GM10266 (cell line): Measurements from ENCODE around the gene MAP4K2.

Experiments
- DNase-seq: peaks from one replicate; pipeline ENCODE4 v3.0.0; 2012; ENCODE audit errors: extremely low spot score
- CTCF ChIP-seq: IDR thresholded peaks from 2 replicates; pipeline ENCODE4 v1.5.1; 2012; ENCODE audit warnings: mild to moderate bottlenecking, low read depth; ENCODE audit not compliant: control insufficient read depth, insufficient read depth; ENCODE audit errors: missing control alignments

The MAP4K2 gene

GRCh38 chr11:64831411-64831891, 28.4 kb upstream of the MAP4K2 start:
- no peak for TF ChIP-seq CTCF
- DNase-seq: no peak

- no peak for DNase-seq
- TF ChIP-seq CTCF: no peak
Observed at GRCh38 chr11:64829536-64830251, 26.7 kb upstream of the MAP4K2 start.

DNA sequence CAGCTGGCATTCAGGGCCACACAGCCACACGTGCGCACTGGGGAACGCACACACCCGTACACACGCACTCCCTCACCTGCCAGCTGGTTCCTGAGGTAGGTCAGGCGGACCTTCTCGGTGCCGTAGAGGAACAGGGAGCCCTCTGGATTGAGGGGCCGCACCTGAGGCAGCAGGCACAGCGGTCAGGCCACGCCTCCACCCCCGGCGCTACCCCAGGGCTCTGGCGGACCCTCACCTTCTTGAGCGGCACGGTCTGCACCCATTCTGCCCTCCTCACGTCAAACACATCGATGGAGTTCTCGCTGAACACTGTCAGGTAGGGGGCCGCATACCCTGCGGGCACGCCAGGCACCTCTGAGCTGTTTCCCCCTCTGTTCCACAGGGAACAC, 24.4 kb upstream of the MAP4K2 start:
- no peak for DNase-seq
- no peak for TF ChIP-seq CTCF

DNA sequence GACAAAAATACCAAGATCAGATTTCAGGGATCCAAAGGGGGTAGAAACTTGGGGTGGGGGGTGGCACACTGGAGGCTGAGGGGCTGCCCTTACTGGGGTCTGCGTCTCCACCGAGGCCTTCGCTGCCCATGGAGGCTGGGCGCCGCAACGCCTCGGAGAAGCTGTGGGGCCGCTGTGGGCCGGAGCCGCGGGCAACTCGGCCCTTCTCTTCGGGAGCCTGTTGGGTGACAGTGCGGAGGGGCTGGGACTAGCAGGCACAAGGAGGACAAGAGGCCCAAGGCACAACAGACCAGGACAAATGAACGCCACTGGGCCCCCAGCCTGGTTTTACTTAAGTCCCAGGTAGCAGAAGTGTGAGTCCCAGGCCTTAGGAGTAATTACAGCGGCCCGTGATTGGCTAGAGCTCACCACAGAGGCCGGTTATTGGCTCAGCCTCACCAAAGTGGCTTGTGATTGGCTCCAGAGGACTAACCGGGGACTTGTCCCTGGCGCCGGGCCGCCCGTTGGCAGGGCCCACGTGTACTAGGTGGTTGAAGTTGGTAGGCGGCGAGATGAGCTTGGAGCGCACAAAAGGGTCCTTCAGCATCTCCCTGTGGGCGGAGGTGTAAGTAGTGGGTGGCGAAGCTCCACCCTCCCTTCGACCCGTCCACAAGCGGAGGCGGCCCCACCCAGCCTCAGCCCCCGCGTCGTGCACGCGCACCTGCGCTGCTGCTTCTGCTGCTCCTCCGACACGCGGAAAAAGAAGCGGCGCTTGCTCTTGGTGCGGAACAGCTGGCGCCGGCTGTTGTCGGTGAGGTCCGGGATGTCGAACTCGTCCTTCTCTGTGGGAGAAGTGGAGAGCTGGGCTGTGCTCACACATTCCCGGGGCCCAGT, 23.8 kb upstream of the MAP4K2 start:
- no peak for DNase-seq

GRCh38 chr11:64826062-64826461, 23.0 kb upstream of the MAP4K2 start:
- no peak for TF ChIP-seq CTCF
- no peak for DNase-seq

More for the DNA sequence above, 23.8 kb upstream of the MAP4K2 start:
- no peak for TF ChIP-seq CTCF

GRCh38 chr11:64823568-64824119, 20.6 kb upstream of the MAP4K2 start:
- no peak for TF ChIP-seq CTCF
- DNase-seq: no peak
